Loucy (cell line): ENCODE data around the gene FAM219B.

Source experiments
- H2AFZ ChIP-seq: fragments of 200-600 bp; sonication (generic); 2 replicates; pipeline ENCODE4 v1.6.0; 2016; ENCODE audit warnings: antibody characterized with exemption, mild to moderate bottlenecking, low read length, moderate library complexity
- H3F3A ChIP-seq: fragments of 200-600 bp; 2 replicates; pipeline ENCODE4 v1.6.0; 2016; ENCODE audit warnings: antibody characterized with exemption, low read depth, mild to moderate bottlenecking
- H3K27me3 ChIP-seq: fragments of 200-600 bp; sonication (generic); 2 replicates; pipeline ENCODE4 v1.6.1; 2014; ENCODE audit warnings: low read length, mild to moderate bottlenecking; ENCODE audit not compliant: insufficient read depth, poor library complexity, severe bottlenecking
- H3K36me3 ChIP-seq: fragments of 200-600 bp; sonication (generic); 2 replicates; pipeline ENCODE4 v1.6.1; 2016; ENCODE audit warnings: low read length; ENCODE audit not compliant: insufficient read depth
- H3K4me1 ChIP-seq: fragments of 200-600 bp; sonication (generic); 2 replicates; pipeline ENCODE4 v1.5.1; 2014; ENCODE audit warnings: low read length, mild to moderate bottlenecking; ENCODE audit not compliant: insufficient read depth, poor library complexity, severe bottlenecking
- H3K4me2 ChIP-seq: fragments of 200-600 bp; sonication (generic); 2 replicates; pipeline ENCODE4 v1.6.0; 2014; ENCODE audit warnings: antibody characterized with exemption, low read length, low read depth, mild to moderate bottlenecking; ENCODE audit not compliant: poor library complexity, severe bottlenecking
- H3K4me3 ChIP-seq: fragments of 200-600 bp; sonication (generic); 2 replicates; pipeline ENCODE4 v1.5.1; 2014; ENCODE audit warnings: low read length, mild to moderate bottlenecking, mixed read lengths; ENCODE audit not compliant: poor library complexity, severe bottlenecking
- H3K79me2 ChIP-seq: fragments of 200-600 bp; sonication (generic); 2 replicates; pipeline ENCODE4 v1.6.1; 2014; ENCODE audit warnings: low read length; ENCODE audit not compliant: insufficient read depth
- H3K9ac ChIP-seq: fragments of 200-600 bp; sonication (generic); 2 replicates; pipeline ENCODE4 v1.6.0; 2014; ENCODE audit warnings: mild to moderate bottlenecking, low read depth, low read length, moderate library complexity; ENCODE audit not compliant: poor library complexity, severe bottlenecking
- H3K9me2 ChIP-seq: fragments of 200-600 bp; sonication (generic); replicated peaks from 2 replicates; pipeline ENCODE4 v1.6.1; 2016; ENCODE audit warnings: low read depth, low read length, mixed read lengths
- H3K9me3 ChIP-seq: fragments of 200-600 bp; sonication (generic); 2 replicates; pipeline ENCODE4 v1.6.1; 2014; ENCODE audit warnings: mild to moderate bottlenecking, antibody characterized with exemption, low read length, low read depth; ENCODE audit not compliant: insufficient read depth
- H4K20me1 ChIP-seq: fragments of 200-600 bp; sonication (generic); 2 replicates; pipeline ENCODE4 v1.6.0; 2014; ENCODE audit warnings: antibody characterized with exemption, low read length, mild to moderate bottlenecking; ENCODE audit not compliant: insufficient read depth, poor library complexity, severe bottlenecking
- CTCF ChIP-seq: fragments of 200-600 bp; sonication (generic); conservative IDR thresholded peaks from 2 replicates; pipeline ENCODE4 v1.5.1; 2014; ENCODE audit warnings: mild to moderate bottlenecking, antibody characterized with exemption, low read length
- EZH2phosphoT487 ChIP-seq: fragments of 200-600 bp; IDR thresholded peaks from 2 replicates; pipeline ENCODE4 v1.6.1; 2018; ENCODE audit warnings: antibody characterized with exemption, mild to moderate bottlenecking, moderate library complexity, borderline replicate concordance

The FAM219B gene

GRCh38 chr15:74892313-74892712 is 14.3 kb downstream of the FAM219B start:
- Histone ChIP-seq H3K36me3 (no peaks in the 10 kb centered on the region), H4K20me1 (no peaks in the 10 kb centered on the region), H3K9ac (no peak overlapping the region), H3K4me2 (no peak overlapping the region), H3K4me3 (no peak overlapping the region), H2AFZ (no peak overlapping the region), H3K79me2 (peaks cover 18% of the 10 kb centered on the region), H3K9me3 (no peaks in the 10 kb centered on the region), H3F3A (no peaks in the 10 kb centered on the region), H3K9me2 (no peaks in the 10 kb centered on the region), H3K27me3 (no peaks in the 10 kb centered on the region), H3K4me1 (peaks cover 21% of the 10 kb centered on the region)
- no peak for TF ChIP-seq CTCF
- TF ChIP-seq EZH2phosphoT487: no peak

GRCh38 chr15:74891469-74891868 is 15.2 kb downstream of the FAM219B start:
- peak overlapping the region; percentile 64 for H3K4me2 ChIP-seq

GRCh38 chr15:74890665-74890960 is 16.0 kb downstream of the FAM219B start:
- H3K79me2 ChIP-seq: peaks cover 18% of the 10 kb centered on the region
- H3K36me3 ChIP-seq: no peaks in the 10 kb centered on the region
- peak overlapping the region; percentile 64 for H3K4me2 ChIP-seq
- H3K9me2 ChIP-seq: no peaks in the 10 kb centered on the region
- H3K27me3 ChIP-seq: no peaks in the 10 kb centered on the region
- H3K9me3 ChIP-seq: no peaks in the 10 kb centered on the region
- peak overlapping the region; percentile 90 for H3K9ac ChIP-seq
- H4K20me1 ChIP-seq: no peaks in the 10 kb centered on the region
- peak overlapping the region; percentile 85 for H3K4me3 ChIP-seq
- peaks cover 19% of the 10 kb centered on the region for H3K4me1 ChIP-seq
- peak overlapping the region; percentile 77; the same call in 1 of the 2 replicates for H2AFZ ChIP-seq
- TF ChIP-seq CTCF: no peak
- TF ChIP-seq EZH2phosphoT487: no peak
- no peaks in the 10 kb centered on the region for H3F3A ChIP-seq

More at GRCh38 chr15:74891469-74891868, 15.2 kb downstream of the FAM219B start:
- peaks cover 19% of the 10 kb centered on the region for H3K4me1 ChIP-seq
- H3K9me2 ChIP-seq: no peaks in the 10 kb centered on the region
- H4K20me1 ChIP-seq: no peaks in the 10 kb centered on the region
- no peaks in the 10 kb centered on the region for H3K27me3 ChIP-seq
- peak overlapping the region; percentile 85 for H3K4me3 ChIP-seq
- peaks cover 18% of the 10 kb centered on the region for H3K79me2 ChIP-seq
- TF ChIP-seq EZH2phosphoT487 (no peak), CTCF (no peak)
- no peaks in the 10 kb centered on the region for H3K36me3 ChIP-seq
- H3K9me3 ChIP-seq: no peaks in the 10 kb centered on the region
- H3K9ac ChIP-seq: peak overlapping the region; percentile 90
- no peak overlapping the region for H2AFZ ChIP-seq
- no peaks in the 10 kb centered on the region for H3F3A ChIP-seq
